Right atrium auricular region (tissue), 2 donors: ENCODE data around the gene EFHD1. TPM values are rescaled to one million over a fixed set of nuclear protein-coding genes. Genes with fewer than 3 reads are reported as not detected.
A peak's percentile ranks its signal among the peaks of the same experiment; 100 is the strongest.

Experiments used
- DNase-seq: peaks from one replicate; pipeline ENCODE4 v3.0.0-alpha.2; 2019; ENCODE audit warnings: low spot score
- H3K27ac ChIP-seq, 2 donors: fragments of 200-600 bp; sonication (generic); 1 replicate in 1 of 2; 2 replicates in 1 of 2; pipeline ENCODE4 v1.5.1; 2016 to 2019
- H3K27me3 ChIP-seq, 2 donors: fragments of 200-600 bp; sonication (generic); one replicate each; pipeline versions ENCODE4 v1.5.1 to v1.6.0; 2017 to 2019
- H3K36me3 ChIP-seq: fragments of 200-600 bp; sonication (generic); one replicate; pipeline ENCODE4 v1.5.1; 2016
- H3K4me1 ChIP-seq, 2 donors: fragments of 200-600 bp; sonication (generic); one replicate each; pipeline versions ENCODE4 v1.5.1 to v1.6.0; 2017 to 2019
- H3K4me3 ChIP-seq, 2 donors: fragments of 200-600 bp; sonication (generic); 1 replicate in 1 of 2; 2 replicates in 1 of 2; pipeline ENCODE4 v1.5.1; 2017 to 2019; ENCODE audit warnings: mild to moderate bottlenecking in 1 of 2, moderate library complexity in 1 of 2
- H3K9me3 ChIP-seq, 2 donors: fragments of 200-600 bp; sonication (generic); one replicate each; pipeline ENCODE4 v1.5.1; 2019
- total RNA-seq, 2 donors: library from RNA; depleted of rRNA; stranded (reverse); fragments of >200 nt; gene quantifications; one replicate each; pipeline ENCODE4 v1.1.0, GENCODE V29; 2016
- TF ChIP-seq, protein P1 (sequence below), 2 donors: fragments of 200-600 bp; sonication (generic); IDR thresholded peaks; one replicate each; pipeline ENCODE4 v1.5.1; 2019; ENCODE audit warnings: antibody characterized with exemption in 2 of 2

Gene EFHD1
- total RNA-seq, 2 donors from 2014 or later = 11.4 to 11.5 TPM

DNA sequence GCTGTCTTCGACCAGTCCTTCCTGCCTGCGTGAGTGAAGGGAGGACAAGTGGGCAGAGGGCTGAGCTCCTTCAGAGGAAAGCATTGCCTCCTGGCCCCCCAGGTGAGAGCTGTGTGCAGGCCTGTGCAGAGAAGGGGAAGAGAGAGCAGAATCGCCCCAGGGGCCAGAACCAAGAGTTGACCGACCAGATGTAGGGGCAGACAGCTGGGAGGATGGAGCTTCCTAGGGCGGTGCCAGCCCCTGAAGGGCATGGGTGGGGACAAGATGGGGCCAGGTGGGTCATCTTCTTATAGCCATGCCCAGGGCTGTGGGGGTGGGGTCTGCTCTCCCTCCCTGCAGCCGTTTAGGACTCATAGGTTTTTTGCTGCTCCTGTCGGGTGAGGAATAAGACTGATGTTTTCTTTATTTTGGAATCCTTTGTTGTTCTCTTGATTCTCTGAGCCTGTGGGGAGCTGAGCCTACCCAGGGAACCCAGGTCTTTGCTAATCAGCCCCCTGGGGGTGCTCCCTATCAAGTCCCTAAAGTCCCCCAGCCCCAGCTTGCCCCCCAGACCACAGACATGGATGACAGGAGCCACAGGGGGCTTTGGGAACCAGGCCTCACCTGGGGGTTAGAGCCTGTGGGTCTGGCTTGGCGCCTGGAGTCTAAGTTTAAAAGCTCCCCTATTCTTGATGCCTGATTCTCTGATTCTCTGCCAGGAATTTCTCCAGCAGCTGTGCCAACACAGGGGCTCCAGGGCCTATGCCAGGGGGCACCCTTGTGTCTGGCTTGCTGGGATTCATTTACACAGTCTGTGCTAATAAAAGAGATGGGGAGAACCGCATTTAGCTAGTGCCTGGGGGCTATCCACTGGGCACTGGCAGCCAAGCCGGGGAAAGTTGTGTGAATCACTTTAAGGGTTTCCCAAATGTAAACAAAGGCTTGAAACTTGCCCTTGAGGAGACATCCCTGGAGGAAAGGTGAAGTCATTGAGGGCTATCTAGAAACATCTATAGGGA lies 9.3 kb upstream of the EFHD1 start:
- H3K4me1 ChIP-seq = no peaks in the 10 kb centered on the region
- no peaks in the 10 kb centered on the region for H3K27me3 ChIP-seq
- DNase-seq = no peak

DNA sequence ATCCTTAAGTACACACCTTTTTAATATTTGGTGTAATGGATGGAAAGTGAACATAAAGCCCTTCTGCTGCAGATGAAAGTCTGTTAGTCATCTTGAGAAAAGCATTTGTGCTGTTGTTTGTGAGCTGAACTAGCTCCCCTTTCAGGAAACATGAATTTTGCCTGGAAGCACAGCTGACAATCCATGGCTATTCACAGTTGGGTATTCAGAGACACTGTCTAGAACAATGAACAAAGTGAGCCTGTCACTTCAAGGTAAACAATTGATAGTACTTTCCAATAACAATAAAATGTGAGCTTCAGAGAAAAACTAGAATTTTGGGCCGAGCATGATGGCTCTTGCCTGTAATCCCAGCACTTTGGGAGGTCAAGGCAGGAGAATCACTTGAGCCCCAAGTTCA lies 6.8 kb upstream of the EFHD1 start:
- Histone ChIP-seq H3K4me3 (no peak overlapping the region), H3K9me3 (no peaks in the 10 kb centered on the region), H3K36me3 (no peaks in the 10 kb centered on the region), H3K27me3 (no peaks in the 10 kb centered on the region), H3K4me1 (no peaks in the 10 kb centered on the region), H3K27ac (no peak overlapping the region)
- DNase-seq = no peak
- TF ChIP-seq, protein P1, sequence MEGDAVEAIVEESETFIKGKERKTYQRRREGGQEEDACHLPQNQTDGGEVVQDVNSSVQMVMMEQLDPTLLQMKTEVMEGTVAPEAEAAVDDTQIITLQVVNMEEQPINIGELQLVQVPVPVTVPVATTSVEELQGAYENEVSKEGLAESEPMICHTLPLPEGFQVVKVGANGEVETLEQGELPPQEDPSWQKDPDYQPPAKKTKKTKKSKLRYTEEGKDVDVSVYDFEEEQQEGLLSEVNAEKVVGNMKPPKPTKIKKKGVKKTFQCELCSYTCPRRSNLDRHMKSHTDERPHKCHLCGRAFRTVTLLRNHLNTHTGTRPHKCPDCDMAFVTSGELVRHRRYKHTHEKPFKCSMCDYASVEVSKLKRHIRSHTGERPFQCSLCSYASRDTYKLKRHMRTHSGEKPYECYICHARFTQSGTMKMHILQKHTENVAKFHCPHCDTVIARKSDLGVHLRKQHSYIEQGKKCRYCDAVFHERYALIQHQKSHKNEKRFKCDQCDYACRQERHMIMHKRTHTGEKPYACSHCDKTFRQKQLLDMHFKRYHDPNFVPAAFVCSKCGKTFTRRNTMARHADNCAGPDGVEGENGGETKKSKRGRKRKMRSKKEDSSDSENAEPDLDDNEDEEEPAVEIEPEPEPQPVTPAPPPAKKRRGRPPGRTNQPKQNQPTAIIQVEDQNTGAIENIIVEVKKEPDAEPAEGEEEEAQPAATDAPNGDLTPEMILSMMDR (IDR thresholded peaks at IDR 0.05) = no peak

More for the DNA sequence above, 9.3 kb upstream of the EFHD1 start:
- Histone ChIP-seq H3K4me3 (no peak overlapping the region), H3K27ac (no peak overlapping the region), H3K36me3 (no peaks in the 10 kb centered on the region), H3K9me3 (no peaks in the 10 kb centered on the region)
- TF ChIP-seq, protein P1 (IDR thresholded peaks at IDR 0.05) = no peak

DNA sequence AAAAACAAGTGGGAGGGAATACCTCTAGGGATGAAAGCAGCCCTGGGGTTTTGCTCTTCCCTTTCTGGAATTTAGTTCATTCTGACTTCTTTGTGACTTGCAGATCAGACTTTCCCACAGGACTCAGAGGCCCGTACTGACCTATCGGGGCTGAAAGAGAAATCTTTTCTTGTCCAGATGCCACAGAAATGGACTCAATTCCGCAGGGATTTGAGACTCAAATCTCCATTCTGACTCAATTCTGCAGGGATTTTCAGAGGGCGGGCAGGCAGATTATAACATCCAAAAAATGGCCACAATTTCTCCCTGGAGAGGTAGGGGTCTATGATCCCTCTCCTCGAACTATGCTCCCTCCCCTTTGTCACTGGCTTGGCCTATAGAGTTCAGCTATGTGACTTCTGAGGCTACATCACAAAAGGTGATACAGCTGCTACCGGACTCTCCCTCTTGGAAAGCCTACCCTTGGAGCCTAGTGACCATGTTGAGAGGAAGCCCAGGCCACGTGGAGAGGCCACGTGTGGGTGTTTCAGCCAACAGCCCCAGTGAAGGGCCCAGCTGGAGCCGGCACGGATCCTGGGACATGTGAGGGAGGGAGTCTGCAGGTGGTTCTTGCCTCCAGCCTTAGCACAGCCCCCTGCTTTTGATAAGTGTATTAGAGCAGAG lies 4.8 kb upstream of the EFHD1 start:
- DNase-seq = no peak

DNA sequence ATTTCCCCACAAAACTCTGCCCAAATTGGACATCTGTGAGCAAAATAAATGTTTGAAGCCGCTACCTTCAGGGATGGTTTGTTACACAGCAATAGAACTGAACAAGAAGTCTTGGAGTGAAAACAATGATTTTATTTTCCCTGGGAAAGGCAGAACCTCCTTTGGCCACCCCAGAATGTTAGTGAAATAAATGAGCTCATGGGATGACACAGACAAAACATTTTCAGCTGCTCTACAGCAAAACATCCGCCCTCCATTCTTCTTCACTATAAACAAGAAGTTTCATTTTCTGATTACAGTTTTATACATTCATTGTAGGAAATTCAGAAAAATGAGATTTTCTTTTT lies 4.3 kb upstream of the EFHD1 start:
- TF ChIP-seq, protein P1 (IDR thresholded peaks at IDR 0.05) = no peak
- no peak for DNase-seq
- H3K27me3 ChIP-seq = no peaks in the 10 kb centered on the region

More for the DNA sequence above, 4.8 kb upstream of the EFHD1 start:
- TF ChIP-seq, protein P1 (IDR thresholded peaks at IDR 0.05) = no peak
- H3K36me3 ChIP-seq = no peaks in the 10 kb centered on the region
- no peaks in the 10 kb centered on the region for H3K27me3 ChIP-seq
- H3K9me3 ChIP-seq = no peaks in the 10 kb centered on the region
- H3K27ac ChIP-seq = peak overlapping the region; percentile 27 to 48
- H3K4me3 ChIP-seq = no peak overlapping the region
- H3K4me1 ChIP-seq = peaks cover 0 to 11% of the 10 kb centered on the region in 2 donors

DNA sequence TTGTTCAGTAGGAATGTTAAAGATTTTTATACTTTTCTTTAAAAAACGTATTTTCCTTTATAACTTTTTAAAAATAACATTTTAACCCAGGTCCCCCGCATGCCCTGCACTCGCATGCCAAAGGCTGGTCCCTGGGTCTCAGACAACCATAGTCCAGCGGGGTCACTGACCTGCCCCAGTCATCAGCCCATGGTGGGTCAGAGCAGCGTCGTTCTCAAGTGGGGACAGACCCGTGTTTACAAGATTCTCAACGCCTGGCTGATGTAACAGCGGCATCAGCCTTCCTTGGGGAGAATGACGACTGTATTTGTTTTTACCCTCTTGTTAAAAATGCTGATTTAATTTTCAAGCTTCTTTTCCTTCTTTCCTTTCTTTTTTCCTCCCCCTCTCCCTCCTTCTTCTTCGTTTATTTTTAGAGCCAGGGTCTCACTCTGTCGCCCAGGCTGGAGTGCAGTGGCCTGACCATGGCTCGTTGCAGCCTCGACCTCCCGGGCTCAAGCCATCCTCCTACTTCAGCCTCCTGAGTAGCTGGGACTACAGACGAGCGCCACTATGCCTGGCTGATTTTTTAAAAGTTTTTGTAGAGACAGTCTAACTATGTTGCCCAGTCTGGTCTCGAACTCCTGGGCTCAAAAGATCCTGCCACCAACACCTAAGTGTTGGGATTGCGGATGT lies 1.0 kb upstream of the EFHD1 start:
- Histone ChIP-seq H3K27me3 (no peaks in the 10 kb centered on the region), H3K4me3 (peak overlapping the region; percentile 62 to 67), H3K9me3 (no peaks in the 10 kb centered on the region), H3K36me3 (no peaks in the 10 kb centered on the region), H3K4me1 (peaks cover 0 to 22% of the 10 kb centered on the region in 2 donors), H3K27ac (peak overlapping the region; percentile 56 to 79)
- TF ChIP-seq, protein P1 (IDR thresholded peaks at IDR 0.05) = no peak
- DNase-seq = no peak

More for the DNA sequence above, 4.3 kb upstream of the EFHD1 start:
- Histone ChIP-seq H3K4me1 (peaks cover 0 to 16% of the 10 kb centered on the region in 2 donors), H3K9me3 (no peaks in the 10 kb centered on the region), H3K27ac (peak overlapping the region; percentile 27 to 48), H3K36me3 (no peaks in the 10 kb centered on the region), H3K4me3 (no peak overlapping the region)
